SW480 (cell line): ENCODE measurements around the gene TMPRSS3.

Experiments
- DNase-seq: peaks from one replicate; pipeline ENCODE4 v3.0.0-alpha.2; 2016; ENCODE audit warnings: low spot score

Gene TMPRSS3

GRCh38 chr21:42373196-42373907 is 22.5 kb downstream of the TMPRSS3 start:
- no peak for DNase-seq

- no peak for DNase-seq
Observed at GRCh38 chr21:42370894-42371654, 24.8 kb downstream of the TMPRSS3 start.

DNA sequence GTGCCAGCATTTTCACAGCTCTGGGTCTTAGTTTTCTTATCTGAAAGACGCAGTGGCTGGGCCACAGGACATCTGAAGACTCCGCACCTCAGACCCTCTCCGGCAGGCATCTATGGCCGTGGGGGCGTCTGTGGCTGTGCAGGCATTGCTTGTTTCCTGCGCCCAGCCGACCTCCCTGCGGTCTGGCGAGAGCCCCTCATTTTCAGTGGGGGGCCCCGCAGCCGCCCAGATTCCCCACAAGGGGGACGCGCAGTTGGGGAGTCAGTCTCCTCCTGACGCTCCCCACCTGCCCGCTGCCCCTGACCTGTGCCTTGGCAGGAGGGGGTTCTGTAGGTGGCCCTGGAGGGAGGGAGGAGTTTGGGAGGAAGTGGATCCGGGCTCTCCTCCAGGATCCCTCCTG is 26.0 kb downstream of the TMPRSS3 start:
- DNase-seq: no peak

GRCh38 chr21:42367367-42368165 is 28.3 kb downstream of the TMPRSS3 start:
- no peak for DNase-seq

DNA sequence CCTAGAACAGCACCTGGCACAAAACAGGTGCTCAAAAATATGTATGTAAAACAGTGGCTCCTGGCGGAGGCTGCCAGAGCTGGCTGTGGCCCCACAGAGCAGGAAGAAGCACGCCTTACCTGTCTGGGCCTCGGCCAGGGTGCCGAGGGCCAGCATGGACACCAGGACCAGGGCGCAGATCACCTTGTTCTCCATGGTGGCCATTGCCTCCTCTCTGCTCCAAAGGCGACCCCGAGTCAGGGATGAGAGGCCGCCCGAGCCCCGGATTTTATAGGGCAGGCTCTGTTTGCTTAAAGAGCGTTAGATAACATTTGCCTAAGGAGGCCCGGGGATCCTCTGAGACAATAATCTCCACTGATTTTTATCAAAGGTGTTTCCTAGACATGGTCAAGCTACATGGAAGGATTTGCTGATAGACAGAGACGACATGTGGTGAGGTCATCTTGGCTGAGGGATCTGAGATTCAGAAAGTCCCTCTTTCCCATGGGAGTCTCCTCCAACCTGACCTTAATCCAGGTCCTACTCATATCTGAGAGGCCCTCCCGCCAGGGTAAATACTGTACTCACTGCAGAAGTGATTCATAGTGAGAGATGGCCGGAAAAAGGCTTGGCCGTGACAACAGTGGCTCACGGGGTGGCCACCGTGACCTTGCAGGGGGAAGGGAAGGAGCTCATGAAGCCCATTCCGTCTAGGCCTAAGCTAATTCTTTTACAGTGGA is 29.4 kb downstream of the TMPRSS3 start, which contains the start of gene TFF1:
Gene TFF1 (minus strand): TSS at position 244 of the 719 bp plus-strand sequence. CDS start 40 bp downstream, at position 204.
- no peak for DNase-seq

DNA sequence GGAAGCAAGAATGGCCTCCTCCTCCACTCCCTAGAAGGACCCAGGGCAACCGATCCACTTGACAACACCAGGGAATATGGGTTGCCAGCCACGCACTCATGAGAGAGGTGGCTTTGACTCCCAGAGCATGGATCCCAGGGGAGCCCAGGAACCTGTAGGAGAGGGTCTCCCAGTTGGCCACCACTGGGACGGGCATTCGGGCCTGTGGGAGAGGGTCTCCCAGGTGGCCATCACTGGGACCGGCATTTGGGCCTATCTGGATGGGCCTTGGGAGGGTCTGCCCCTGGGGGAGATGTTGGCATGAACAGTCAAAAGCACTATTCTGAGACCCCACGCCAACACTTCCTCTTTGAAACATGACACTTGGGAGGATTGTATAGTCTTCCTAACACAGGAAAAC is 30.1 kb downstream of the TMPRSS3 start:
- DNase-seq: no peak

DNA sequence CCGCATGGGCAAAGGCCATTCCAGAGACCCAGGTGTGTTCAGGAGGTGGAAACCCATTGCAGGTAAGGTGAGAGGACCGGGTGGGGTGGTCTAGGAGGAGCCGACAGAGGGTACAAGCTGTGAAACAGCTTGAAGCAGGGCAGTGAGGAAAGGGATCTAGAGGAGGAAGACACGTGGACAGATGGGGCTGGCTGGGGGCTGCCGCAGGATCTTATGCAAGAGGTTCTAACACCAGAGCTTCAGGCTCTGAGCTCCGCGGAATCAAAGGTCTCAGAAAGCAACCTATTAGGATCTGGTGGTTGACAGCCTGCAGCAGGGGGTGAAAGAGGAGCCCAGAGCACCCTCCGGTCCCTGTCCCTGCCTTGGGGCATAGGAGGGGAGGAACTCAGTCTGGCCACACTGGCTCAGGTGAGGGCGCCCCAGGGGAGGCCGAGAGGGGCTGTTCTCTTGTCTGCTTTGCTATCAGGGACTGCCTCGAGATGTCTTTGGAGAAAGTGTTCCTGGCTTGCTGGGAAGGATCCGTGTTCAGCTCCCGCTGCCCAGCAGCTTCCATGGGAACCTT is 31.5 kb downstream of the TMPRSS3 start:
- DNase-seq: no peak

GRCh38 chr21:42363312-42363711 is 32.5 kb downstream of the TMPRSS3 start:
- DNase-seq: peak; percentile 38

DNA sequence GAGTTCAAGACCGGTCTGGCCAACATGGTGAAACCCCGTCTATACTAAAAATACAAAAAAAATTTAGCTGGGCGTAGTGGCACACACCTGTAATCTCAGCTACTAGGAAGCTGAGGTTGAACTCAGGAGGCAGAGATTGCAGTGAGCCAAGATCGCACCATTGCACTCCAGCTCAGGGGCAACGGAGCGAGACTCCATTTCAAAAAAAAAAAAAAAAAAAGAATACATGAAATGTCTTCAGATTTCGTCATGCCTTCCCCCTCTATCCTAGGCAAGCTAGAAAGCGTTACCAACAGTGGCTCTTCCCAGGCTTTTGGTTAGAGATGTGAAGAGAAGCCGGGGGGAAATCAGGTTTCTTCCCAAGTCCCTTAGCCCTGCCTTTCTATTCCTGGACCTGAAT is 33.2 kb downstream of the TMPRSS3 start:
- DNase-seq: no peak

- no peak for DNase-seq
Observed at GRCh38 chr21:42362198-42362597, 33.7 kb downstream of the TMPRSS3 start.

- no peak for DNase-seq
Observed at GRCh38 chr21:42361286-42361685, 34.6 kb downstream of the TMPRSS3 start.

DNA sequence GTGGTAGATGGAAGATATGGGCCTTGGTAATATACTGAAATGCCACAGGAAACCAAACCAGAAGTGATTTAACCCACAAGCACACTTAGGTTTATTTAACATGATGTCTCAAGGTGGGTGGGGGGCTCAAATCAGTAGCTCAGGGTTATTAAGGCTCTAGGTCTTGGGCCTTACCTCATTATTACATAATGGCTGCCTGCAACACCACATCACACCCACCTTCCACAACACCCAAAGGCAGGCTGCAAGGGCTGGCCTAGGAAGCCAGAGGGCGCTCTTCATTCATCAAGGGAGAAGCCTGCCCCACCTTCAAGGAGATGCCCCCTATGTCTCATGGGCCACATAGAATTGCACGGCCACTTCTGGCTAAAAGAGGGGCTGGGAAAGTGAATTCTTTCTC is 35.5 kb downstream of the TMPRSS3 start:
- DNase-seq: no peak

- DNase-seq: no peak
Observed at GRCh38 chr21:42358937-42359336, 36.9 kb downstream of the TMPRSS3 start.

DNA sequence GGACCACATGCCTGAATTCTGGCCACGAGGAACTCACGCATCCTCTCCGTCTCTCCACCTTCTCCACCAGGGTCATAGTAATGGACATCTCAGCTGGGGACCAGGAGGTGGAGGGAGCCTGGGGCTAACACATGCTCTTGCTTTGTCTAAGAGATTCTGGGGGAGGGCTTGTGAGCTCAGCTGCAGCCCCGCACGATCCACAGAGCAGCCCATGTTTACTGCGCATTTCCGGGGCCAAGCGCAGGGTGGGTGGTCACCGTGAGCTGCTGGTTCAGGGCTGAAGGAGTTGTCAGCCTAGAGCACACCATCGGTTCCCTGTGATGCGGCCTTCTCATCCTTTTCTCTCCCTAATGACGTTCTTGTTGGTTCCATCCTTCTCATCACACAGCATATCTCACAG is 37.6 kb downstream of the TMPRSS3 start:
- no peak for DNase-seq

- DNase-seq: no peak
Observed at GRCh38 chr21:42357307-42357706, 38.5 kb downstream of the TMPRSS3 start.

DNA sequence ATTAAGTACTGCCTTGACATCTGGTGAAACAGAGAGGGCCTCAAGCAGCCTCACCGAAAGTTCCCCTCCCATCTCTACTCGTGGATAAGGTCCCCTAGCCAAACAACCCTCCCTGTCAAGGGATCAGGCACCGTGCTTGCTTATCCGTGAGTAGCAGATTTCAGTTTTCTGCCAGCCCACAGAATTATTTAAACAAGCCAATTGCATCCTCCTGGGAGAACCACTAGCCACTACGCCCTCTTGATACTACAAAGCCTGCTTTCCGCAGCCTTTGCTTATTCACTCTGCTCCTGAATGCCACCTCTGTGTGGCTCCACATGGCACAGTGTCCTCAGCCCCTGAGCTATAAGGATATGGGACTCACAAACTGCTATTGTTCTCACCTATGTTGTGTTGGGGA is 39.2 kb downstream of the TMPRSS3 start:
- DNase-seq: no peak

DNA sequence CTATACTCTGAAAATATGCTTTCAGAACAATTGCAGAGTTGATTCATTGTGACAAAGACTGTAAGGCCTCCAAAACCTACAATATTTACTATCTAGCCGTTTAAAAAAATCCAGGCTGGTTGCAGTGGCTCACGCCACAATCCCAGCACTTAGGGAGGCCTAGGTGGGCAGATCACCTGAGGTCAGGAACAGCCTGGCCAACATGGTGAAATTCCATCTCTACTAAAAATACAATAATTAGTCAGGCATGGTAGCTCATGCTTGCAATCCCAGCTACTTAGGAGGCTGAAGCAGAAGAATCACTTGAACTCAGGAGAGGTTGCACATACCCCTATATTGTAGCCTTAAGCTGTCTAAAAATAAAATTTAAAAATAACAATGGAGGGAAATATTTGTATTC is 39.8 kb downstream of the TMPRSS3 start:
- DNase-seq: no peak

GRCh38 chr21:42353623-42354022 is 42.2 kb downstream of the TMPRSS3 start:
- no peak for DNase-seq

- peak; percentile 17 for DNase-seq
Observed at GRCh38 chr21:42352441-42353095, 43.3 kb downstream of the TMPRSS3 start.

- DNase-seq: no peak
Observed at GRCh38 chr21:42351626-42352440, 44.0 kb downstream of the TMPRSS3 start.
